ENCODE results near the gene VPS54. TPM values are rescaled to one million over a fixed set of nuclear protein-coding genes. Genes with fewer than 3 reads are reported as not detected.

Gene VPS54
- total RNA-seq, 3 donors from 2014 or later: 26.9 to 39.8 (median 36.7) TPM

DNA sequence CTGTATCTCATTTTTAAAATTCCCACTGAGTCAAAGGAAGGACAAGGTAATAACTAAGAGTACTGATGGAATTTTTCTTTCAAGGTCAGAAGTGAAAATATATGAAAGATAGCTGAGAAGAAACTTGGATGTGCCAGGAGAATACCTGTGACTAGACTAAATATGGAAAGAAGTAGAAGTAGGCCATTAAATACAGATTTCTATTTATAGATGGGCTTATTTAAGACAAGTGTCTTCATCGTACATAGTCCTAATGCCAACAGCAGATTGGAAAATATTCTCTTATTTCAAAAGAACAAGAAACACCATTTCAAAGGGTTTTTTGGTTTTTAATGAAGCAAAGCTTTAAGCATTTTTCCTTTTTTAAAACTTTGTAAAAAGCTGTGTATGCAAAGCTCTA lies 155.5 kb downstream of the VPS54 start:
- Histone ChIP-seq H3K36me3 (no peaks in the 10 kb centered on the region), H3K9me3 (no peaks in the 10 kb centered on the region), H3K4me3 (no peak overlapping the region), H3K27me3 (no peaks in the 10 kb centered on the region), H3K4me1 (no peaks in the 10 kb centered on the region), H3K27ac (no peak overlapping the region)
- TF ChIP-seq, protein P1, sequence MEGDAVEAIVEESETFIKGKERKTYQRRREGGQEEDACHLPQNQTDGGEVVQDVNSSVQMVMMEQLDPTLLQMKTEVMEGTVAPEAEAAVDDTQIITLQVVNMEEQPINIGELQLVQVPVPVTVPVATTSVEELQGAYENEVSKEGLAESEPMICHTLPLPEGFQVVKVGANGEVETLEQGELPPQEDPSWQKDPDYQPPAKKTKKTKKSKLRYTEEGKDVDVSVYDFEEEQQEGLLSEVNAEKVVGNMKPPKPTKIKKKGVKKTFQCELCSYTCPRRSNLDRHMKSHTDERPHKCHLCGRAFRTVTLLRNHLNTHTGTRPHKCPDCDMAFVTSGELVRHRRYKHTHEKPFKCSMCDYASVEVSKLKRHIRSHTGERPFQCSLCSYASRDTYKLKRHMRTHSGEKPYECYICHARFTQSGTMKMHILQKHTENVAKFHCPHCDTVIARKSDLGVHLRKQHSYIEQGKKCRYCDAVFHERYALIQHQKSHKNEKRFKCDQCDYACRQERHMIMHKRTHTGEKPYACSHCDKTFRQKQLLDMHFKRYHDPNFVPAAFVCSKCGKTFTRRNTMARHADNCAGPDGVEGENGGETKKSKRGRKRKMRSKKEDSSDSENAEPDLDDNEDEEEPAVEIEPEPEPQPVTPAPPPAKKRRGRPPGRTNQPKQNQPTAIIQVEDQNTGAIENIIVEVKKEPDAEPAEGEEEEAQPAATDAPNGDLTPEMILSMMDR (IDR thresholded peaks at IDR 0.05): no peak
- no peak for TF ChIP-seq POLR2A (IDR thresholded peaks at IDR 0.05)
- TF ChIP-seq POLR2AphosphoS5 (IDR thresholded peaks at IDR 0.05): no peak
- intact Hi-C loops (cut with DNase I; ENCODE audit: low total_unique reads): no loop called here
- no peak for DNase-seq (ENCODE audit: low spot score in 2 of 2)

DNA sequence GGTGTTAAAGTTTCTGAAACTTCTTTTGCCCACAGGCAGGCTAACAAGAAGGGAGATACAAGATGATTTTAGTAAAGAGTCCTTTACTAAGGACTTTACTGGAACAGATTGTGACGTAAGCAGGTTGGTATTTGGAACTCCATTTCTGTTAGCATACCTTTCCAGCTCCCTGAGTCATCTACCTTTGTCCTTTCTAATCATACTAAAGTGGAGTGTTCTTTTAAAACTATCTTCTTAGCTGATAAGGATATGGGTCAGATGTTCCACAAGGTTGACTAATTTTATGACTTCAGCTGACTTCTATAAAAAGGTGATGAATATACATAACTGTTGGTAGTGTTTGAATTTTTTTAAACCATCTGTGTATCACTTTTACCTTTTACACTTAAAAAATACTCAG lies 156.4 kb downstream of the VPS54 start:
- Histone ChIP-seq H3K4me3 (no peak overlapping the region), H3K27me3 (no peaks in the 10 kb centered on the region), H3K36me3 (no peaks in the 10 kb centered on the region), H3K9me3 (no peaks in the 10 kb centered on the region), H3K27ac (peak overlapping the region; percentile 8 to 22), H3K4me1 (no peaks in the 10 kb centered on the region)
- no peak for TF ChIP-seq POLR2A (IDR thresholded peaks at IDR 0.05)
- no peak for TF ChIP-seq POLR2AphosphoS5 (IDR thresholded peaks at IDR 0.05)
- TF ChIP-seq, protein P1 (IDR thresholded peaks at IDR 0.05): no peak
- no peak for DNase-seq (ENCODE audit: low spot score in 2 of 2)
- intact Hi-C loops (cut with DNase I; ENCODE audit: low total_unique reads): no loop called here

DNA sequence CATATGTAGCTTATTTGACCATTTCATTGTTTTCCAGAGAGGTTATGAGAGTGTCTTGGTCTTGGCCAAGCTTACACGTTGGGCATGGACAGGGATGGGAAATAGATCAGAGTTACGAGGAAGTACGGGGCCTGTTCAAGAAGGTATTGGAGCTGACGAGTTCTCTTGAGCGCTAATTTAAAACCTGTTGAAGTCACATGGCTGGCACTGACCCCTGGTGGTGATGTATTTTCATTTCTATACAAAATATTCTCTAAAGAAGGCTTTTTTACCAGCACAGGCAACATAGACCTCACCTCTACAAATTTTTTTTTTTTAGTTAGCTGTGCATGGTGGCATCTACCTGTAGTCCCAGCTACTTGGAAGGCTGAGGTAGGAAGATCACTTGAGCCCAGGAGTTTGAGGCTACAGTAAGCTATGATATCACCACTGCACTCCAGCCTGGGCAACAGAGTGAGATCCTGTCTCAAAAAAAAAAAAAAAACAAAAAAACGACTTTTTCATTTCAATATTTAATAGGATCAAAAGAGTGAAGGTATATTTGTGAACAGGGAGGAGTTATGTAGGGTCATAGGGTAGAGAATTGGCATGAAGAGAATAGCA lies 157.9 kb downstream of the VPS54 start:
- H3K36me3 ChIP-seq: no peaks in the 10 kb centered on the region
- intact Hi-C loops (cut with DNase I; ENCODE audit: low total_unique reads): no loop called here
- no peak overlapping the region for H3K4me3 ChIP-seq
- H3K9me3 ChIP-seq: no peaks in the 10 kb centered on the region
- TF ChIP-seq POLR2AphosphoS5 (IDR thresholded peaks at IDR 0.05): no peak
- TF ChIP-seq, protein P1 (IDR thresholded peaks at IDR 0.05): peak in 2 of 3 donors; percentile 59 to 60
- H3K27me3 ChIP-seq: no peaks in the 10 kb centered on the region
- H3K27ac ChIP-seq: no peak overlapping the region
- H3K4me1 ChIP-seq: no peaks in the 10 kb centered on the region
- DNase-seq (ENCODE audit: low spot score in 2 of 2): no peak

DNA sequence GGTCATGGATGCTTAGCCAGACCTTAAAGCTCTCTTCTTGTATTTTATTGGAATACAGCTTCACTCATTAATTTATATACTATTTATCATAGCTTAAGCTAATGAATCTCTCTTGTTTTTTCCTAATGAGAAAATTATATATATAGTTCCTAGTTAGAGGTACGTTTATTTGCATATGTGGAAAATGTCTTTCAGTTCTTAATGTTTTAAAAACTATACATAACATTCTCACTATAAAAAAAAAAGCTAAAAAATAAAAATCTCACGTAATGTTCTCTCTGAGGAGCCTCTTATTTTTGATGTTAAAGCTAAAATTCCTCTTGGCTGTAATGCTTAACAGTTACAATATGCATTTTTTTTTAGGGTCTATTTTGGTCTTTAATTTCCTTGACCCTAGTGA lies 160.9 kb downstream of the VPS54 start:
- Histone ChIP-seq H3K27ac (no peak overlapping the region), H3K9me3 (no peaks in the 10 kb centered on the region), H3K4me3 (no peak overlapping the region), H3K4me1 (no peaks in the 10 kb centered on the region), H3K27me3 (no peaks in the 10 kb centered on the region), H3K36me3 (no peaks in the 10 kb centered on the region)
- DNase-seq (ENCODE audit: low spot score in 2 of 2): no peak
- TF ChIP-seq, protein P1 (IDR thresholded peaks at IDR 0.05): no peak
- TF ChIP-seq POLR2AphosphoS5 (IDR thresholded peaks at IDR 0.05) (no peak), POLR2A (IDR thresholded peaks at IDR 0.05) (no peak)
- intact Hi-C loops (cut with DNase I; ENCODE audit: low total_unique reads): no loop called here

DNA sequence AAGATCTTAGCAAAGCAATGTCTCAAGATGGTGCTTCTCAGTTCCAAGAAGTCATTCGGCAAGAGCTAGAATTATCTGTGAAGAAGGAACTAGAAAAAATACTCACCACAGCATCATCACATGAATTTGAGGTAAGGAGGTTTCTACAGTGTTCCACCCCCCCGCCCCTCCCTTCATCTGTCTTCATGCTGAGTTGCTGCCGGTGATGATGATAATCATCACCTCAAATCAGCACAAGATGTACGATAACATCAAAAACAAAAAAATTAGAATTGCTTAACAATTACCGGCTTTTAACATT lies 163.0 kb downstream of the VPS54 start:
- Histone ChIP-seq H3K9me3 (no peaks in the 10 kb centered on the region), H3K27me3 (no peaks in the 10 kb centered on the region), H3K27ac (peak overlapping the region in 1 of 2 donors; percentile 23), H3K4me3 (no peak overlapping the region), H3K36me3 (no peaks in the 10 kb centered on the region), H3K4me1 (peaks cover 0 to 2% of the 10 kb centered on the region in 2 donors)
- no peak for DNase-seq (ENCODE audit: low spot score in 2 of 2)
- TF ChIP-seq POLR2AphosphoS5 (IDR thresholded peaks at IDR 0.05): no peak
- TF ChIP-seq, protein P1 (IDR thresholded peaks at IDR 0.05): no peak
- TF ChIP-seq POLR2A (IDR thresholded peaks at IDR 0.05): no peak
- intact Hi-C loops (cut with DNase I; ENCODE audit: low total_unique reads): no loop called here
